K562 (cell line): ENCODE results near the gene PTK6. TPM values are rescaled to one million over a fixed set of nuclear protein-coding genes. Genes with fewer than 3 reads are reported as not detected.

ENCODE experiments used
- AFF1 ChIP-seq, 2 experiments: fragments of 450-650 bp; IDR thresholded peaks; 2 replicates each; pipeline ENCODE4 v1.6.1; 2018; ENCODE audit warnings: mild to moderate bottlenecking in 2 of 2, low read depth in 1 of 2; ENCODE audit not compliant: partially characterized antibody in 2 of 2
- CCAR2 ChIP-seq: fragments of 200-400 bp; formaldehyde crosslinking; IDR thresholded peaks from 2 replicates; pipeline ENCODE4 v1.6.1; 2017; ENCODE audit warnings: mild to moderate bottlenecking, low read depth, low read length
- CHD4 ChIP-seq: fragments of 200-600 bp; sonication (generic); IDR thresholded peaks from 3 replicates; pipeline ENCODE4 v1.6.1; 2012; ENCODE audit warnings: low read depth, mild to moderate bottlenecking, mixed read lengths, low read length, inconsistent platforms; ENCODE audit not compliant: insufficient read depth, insufficient replicate concordance, poor library complexity, severe bottlenecking
- LCOR ChIP-seq: sonication (generic); formaldehyde crosslinking; IDR thresholded peaks from 2 replicates; pipeline ENCODE4 v1.8.0; 2022; ENCODE audit warnings: mild to moderate bottlenecking, missing genetic modification reagents
- MITF ChIP-seq: IDR thresholded peaks from 2 replicates; pipeline ENCODE4 v1.6.1; 2014; ENCODE audit warnings: antibody characterized with exemption
- MYNN ChIP-seq, 2 experiments: sonication (generic); formaldehyde crosslinking in 1 of 2; IDR thresholded peaks; 2 replicates each; pipeline versions ENCODE4 v1.5.0 to v1.6.1; 2016 to 2020; ENCODE audit warnings: antibody characterized with exemption in 1 of 2, missing genetic modification reagents in 1 of 2
- NUFIP1 ChIP-seq: fragments of 450-650 bp; IDR thresholded peaks from 2 replicates; pipeline ENCODE4 v1.6.1; 2018; ENCODE audit not compliant: partially characterized antibody
- POLR3A ChIP-seq: IDR thresholded peaks from 2 replicates; pipeline ENCODE4 v1.6.1; 2011; ENCODE audit warnings: borderline replicate concordance, mild to moderate bottlenecking, moderate library complexity; ENCODE audit not compliant: insufficient read length, insufficient read depth; ENCODE audit errors: extremely low read depth
- RBM39 ChIP-seq: fragments of 200-400 bp; formaldehyde crosslinking; optimal IDR thresholded peaks from 2 replicates; pipeline ENCODE3; 2018; ENCODE audit warnings: low read depth, low read length
- TEAD1 ChIP-seq, 2 experiments: fragments of 450-650 bp in 1 of 2; sonication (generic) in 1 of 2; formaldehyde crosslinking; IDR thresholded peaks; 2 replicates each; pipeline versions ENCODE4 v1.4.0 to v1.8.0; 2020 to 2022; ENCODE audit warnings: mild to moderate bottlenecking in 2 of 2, missing genetic modification reagents in 1 of 2
- TFAM ChIP-seq: fragments of 250-450 bp; sonication (Bioruptor Pico); conservative IDR thresholded peaks from 2 replicates; pipeline ENCODE4 v1.5.0; 2021; ENCODE audit warnings: mild to moderate bottlenecking, moderate library complexity
- USF1 ChIP-seq: sonication (generic); formaldehyde crosslinking; IDR thresholded peaks from 2 replicates; pipeline ENCODE4 v1.9.0; 2022; ENCODE audit warnings: mild to moderate bottlenecking, missing genetic modification reagents
- ZBTB17 ChIP-seq: fragments of 450-650 bp; formaldehyde crosslinking; IDR thresholded peaks from 2 replicates; pipeline ENCODE4 v1.4.0; 2020; ENCODE audit warnings: mild to moderate bottlenecking
- ZBTB7A ChIP-seq: IDR thresholded peaks from 2 replicates; pipeline ENCODE4 v1.6.1; 2011; ENCODE audit warnings: low read depth, mild to moderate bottlenecking, low read length, moderate library complexity, borderline replicate concordance; ENCODE audit not compliant: control insufficient read depth
- ZKSCAN8 ChIP-seq: fragments of 200-800 bp; sonication (Bioruptor generic); IDR thresholded peaks from 2 replicates; pipeline ENCODE4 v1.6.1; 2016; ENCODE audit warnings: missing genetic modification characterization, missing compliant biosample characterization
- ZNF134 ChIP-seq: fragments of 250-450 bp; sonication (Bioruptor Pico); conservative IDR thresholded peaks from 2 replicates; pipeline ENCODE4 v1.4.0; 2020
- ZNF197 ChIP-seq: fragments of 200-800 bp; sonication (Bioruptor generic); IDR thresholded peaks from 2 replicates; pipeline ENCODE4 v1.6.1; 2016; ENCODE audit warnings: low read depth, missing genetic modification characterization, missing compliant biosample characterization
- ZNF280A ChIP-seq: fragments of 450-650 bp; IDR thresholded peaks from 2 replicates; pipeline ENCODE4 v1.6.1; 2018; ENCODE audit warnings: mild to moderate bottlenecking, low read depth; ENCODE audit not compliant: partially characterized antibody
- ZNF41 ChIP-seq: fragments of 250-450 bp; sonication (Bioruptor Pico); conservative IDR thresholded peaks from 2 replicates; pipeline ENCODE4 v1.4.0; 2020; ENCODE audit warnings: mild to moderate bottlenecking
- ZNF764 ChIP-seq: fragments of 250-450 bp; sonication (Bioruptor Pico); IDR thresholded peaks from 2 replicates; pipeline ENCODE4 v1.4.0; 2020; ENCODE audit warnings: low read depth, mild to moderate bottlenecking, moderate library complexity
- polyA plus RNA-seq, 8 experiments: library from polyadenylated mRNA; depleted of rRNA in 4 of 8; stranded (reverse) in 5 of 8; unstranded in 3 of 8; fragments of >200 nt; fragmentation: Nextera tagmentation in 2 of 8; fragmentation: Illumina TruSeq in 1 of 8; extraction: Ambion mirVana in 2 of 8; extraction: Trizol in 1 of 8; gene quantifications; 2 replicates each; pipeline versions ENCODE4 v1.2.1 to v1.2.3, GENCODE V29; 2011 to 2014; ENCODE audit warnings: inconsistent platforms in 1 of 8, missing spikeins in 1 of 8
- total RNA-seq, 7 experiments: library from RNA; depleted of rRNA in 6 of 7; stranded (reverse); fragments of >200 nt in 6 of 7; fragmentation: Illumina TruSeq in 2 of 7; extraction: Trizol in 2 of 7; gene quantifications; 2 replicates each; pipeline versions ENCODE4 v1.2.1 to v1.2.3, GENCODE V29; 2011 to 2021; ENCODE audit warnings: low replicate concordance in 1 of 7

Gene PTK6
- total and polyA plus RNA-seq, 9 of the 15 experiments (the other 6 are each of a cell fraction or from before 2014, with no cell fraction given), result 0.07 TPM; not detected in 8

- TF ChIP-seq ZKSCAN8 (CRISPR knock-in tag) (no peak), NUFIP1 (no peak), MYNN (IDR thresholded peaks at IDR 0.05) (peak; percentile 62; the same call in 1 of the 2 replicates), MYNN (CRISPR knock-in tag; IDR thresholded peaks at IDR 0.05) (no peak), CCAR2 (no peak), ZNF764 (CRISPR knock-in tag) (no peak), TEAD1 (CRISPR knock-in tag; IDR thresholded peaks at IDR 0.05) (no peak), ZNF280A (no peak), MITF (no peak), POLR3A (no peak), ZNF41 (no peak), ZBTB17 (CRISPR knock-in tag) (no peak), RBM39 (no peak), AFF1 (IDR thresholded peaks at IDR 0.05; ENCODE audit: low read depth in 1 of 2, partially characterized antibody in 2 of 2) (no peak), ZBTB7A (peak; percentile 89), TFAM (CRISPR knock-in tag) (no peak), ZNF134 (CRISPR knock-in tag) (no peak), LCOR (CRISPR knock-in tag) (no peak), USF1 (CRISPR knock-in tag) (no peak), ZNF197 (CRISPR knock-in tag) (no peak), CHD4 (no peak)
These were observed 488 bp upstream of the PTK6 start (continued) for GRCh38 chr20:63537525-63538203.
